ENCODE data around the gene NT5C2. TPM values are rescaled to one million over a fixed set of nuclear protein-coding genes. Genes with fewer than 3 reads are reported as not detected.

The NT5C2 gene
- total RNA-seq, 1 donor from 2014 or later: 78.3 TPM

DNA sequence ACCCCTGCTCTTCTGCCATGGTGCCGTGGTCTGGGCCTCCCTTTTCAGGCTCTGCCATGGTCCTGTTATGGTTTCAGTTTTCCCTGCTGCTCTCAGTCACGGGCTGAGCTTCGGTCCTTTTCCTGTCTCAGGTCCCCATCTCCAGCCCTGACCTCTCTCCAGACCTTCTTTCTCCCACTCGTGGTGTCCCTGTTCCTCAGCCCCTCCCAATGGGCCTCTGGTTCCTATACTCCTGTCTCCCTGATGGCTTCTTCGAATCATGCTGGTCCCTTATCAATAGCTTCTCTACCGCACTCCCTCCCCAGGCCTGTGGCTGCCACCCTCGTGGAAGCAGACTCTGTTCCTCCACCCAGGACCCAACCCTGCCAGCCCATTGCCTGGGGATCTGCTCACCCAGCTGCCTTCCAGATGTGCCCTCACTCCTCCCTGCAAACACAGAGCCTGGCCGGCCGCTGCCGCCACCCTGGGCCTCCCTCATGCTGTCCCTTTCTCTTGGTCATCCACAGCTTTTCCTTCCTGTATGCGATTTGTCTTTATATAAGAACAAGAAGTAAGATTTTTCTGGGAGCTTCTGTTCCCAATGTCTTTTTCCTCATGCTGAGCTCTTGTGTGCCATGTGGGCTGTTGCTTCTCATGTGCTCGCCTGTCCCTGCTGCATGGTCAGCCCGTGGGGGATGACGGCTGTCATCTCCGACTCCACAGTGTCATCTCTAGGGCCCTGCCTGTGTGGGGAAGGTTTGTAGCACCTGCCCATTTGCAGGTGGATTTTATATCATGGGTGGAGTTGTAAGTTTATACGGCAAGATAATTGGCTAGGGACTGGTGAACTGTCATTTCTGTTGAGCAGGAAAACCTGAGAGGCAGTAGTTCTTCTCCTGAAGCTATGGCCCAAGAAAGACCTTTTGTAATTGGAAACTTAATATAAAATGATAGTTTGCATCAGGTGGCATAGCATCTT is 126.7 kb downstream of the NT5C2 start:
- intact Hi-C loops (cut with micrococcal nuclease): no loop called here

GRCh38 chr10:103064956-103065355 is 128.1 kb downstream of the NT5C2 start:
- intact Hi-C loops (cut with micrococcal nuclease): no loop called here

- intact Hi-C loops (cut with micrococcal nuclease): no loop called here
These were observed 130.1 kb downstream of the NT5C2 start for GRCh38 chr10:103062854-103063590.

DNA sequence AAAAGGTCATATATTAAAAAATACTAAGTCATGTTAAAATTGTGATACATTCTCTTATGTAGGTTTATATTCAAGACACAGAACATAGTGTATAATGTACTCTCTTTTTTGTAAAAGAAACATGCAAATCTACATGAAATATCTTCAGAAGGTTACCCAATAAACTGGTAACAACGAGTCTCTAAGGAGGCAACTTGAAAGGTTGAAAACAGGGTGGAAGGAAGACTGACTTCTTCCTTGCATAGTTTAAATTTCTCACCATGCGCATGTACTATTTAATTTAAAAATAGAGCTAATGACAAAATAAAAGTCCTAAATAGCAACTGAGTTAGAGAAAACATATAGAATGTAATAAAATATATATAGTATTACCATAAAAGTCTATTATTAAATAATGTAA is 132.5 kb downstream of the NT5C2 start:
- intact Hi-C loops (cut with micrococcal nuclease): no loop called here

GRCh38 chr10:103058034-103058433 is 135.0 kb downstream of the NT5C2 start:
- intact Hi-C loops (cut with micrococcal nuclease): no loop called here

DNA sequence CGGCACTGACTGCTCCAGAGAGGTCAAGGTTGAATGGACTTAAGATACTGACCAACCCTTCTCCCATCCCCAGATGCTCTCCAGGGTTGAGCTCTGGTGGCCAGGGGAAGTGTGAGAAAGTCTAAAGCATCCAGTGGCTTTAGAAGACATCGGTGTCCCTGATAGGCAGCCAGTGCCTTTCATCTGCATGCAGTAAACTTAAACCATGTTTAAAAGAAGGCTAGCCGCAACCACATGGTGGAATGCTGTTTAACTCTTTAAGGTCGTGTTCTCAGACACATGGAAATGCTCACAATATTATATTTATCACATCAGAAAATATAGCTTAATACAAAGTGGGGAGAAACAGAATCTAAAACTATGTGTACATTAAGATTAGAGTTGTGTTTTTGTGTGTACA is 138.0 kb downstream of the NT5C2 start:
- intact Hi-C loops (cut with micrococcal nuclease): no loop called here

GRCh38 chr10:103054621-103055020 is 138.5 kb downstream of the NT5C2 start:
- intact Hi-C loops (cut with micrococcal nuclease): loop anchor here (1.0 kb wide), 6 partner anchors 15 to 340 kb away; partner anchors contain the start of genes ARL3, BORCS7, CNNM2 and SFXN2

GRCh38 chr10:103053659-103054581 is 139.2 kb downstream of the NT5C2 start:
- intact Hi-C loops (cut with micrococcal nuclease): loop anchor here (1.0 kb wide), 6 partner anchors 15 to 340 kb away; partner anchors contain the start of genes ARL3, BORCS7, CNNM2 and SFXN2

DNA sequence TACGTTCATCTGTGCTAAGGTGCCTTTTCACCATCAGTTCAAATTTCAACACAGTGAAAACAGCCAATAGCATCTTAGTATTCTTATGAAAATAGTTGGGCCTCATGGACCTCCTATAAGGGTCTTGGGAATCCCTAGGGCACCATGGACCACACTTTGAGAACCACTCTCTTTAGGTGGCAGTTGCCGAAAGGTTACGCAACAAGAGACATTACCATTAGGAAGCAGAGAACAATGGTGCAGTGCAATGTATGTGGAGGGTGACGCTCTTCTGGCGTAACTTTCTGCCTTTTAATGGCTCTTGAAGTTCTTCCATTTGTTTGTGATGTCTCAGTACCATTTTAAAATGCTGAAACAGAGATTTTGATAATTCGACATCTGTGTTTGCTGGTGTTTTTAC is 143.8 kb downstream of the NT5C2 start:
- intact Hi-C loops (cut with micrococcal nuclease): no loop called here

DNA sequence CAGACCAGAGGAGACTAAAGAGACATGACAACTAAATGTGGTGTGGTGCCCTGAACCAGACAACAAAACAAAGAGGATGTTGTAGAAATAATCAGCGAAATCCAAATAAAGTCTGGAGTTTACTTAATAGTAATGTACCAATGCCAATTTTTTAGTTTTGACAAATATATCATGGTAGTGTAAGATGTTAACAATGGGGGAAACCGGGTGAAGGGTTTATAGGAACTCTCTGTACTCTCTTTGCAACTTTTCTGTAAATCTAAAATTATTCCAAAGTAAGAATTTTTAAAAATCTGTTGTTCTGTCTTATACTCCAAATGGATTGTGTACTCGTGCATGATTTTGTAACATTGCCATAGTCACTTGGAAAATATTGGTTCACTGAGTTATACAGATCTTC is 145.7 kb downstream of the NT5C2 start:
- intact Hi-C loops (cut with micrococcal nuclease): no loop called here

DNA sequence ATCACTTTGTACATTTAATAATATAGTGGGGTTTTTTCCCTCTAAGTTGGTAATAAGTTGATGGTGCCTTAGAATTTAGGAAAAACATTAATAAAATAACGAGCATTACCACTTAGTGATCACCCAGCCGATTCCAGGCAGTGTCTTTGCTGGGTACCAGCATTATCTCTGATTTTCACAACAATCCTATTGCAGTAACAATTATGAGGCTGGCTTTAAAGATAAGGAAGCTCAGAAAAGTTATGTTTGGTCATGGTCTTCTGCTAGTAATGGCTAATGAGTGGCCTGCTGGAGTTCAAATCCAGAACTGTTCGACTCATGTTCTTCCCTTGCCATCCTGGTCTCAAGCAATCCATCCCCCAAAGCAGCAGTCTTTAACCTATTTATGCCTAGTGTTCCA is 147.1 kb downstream of the NT5C2 start:
- intact Hi-C loops (cut with micrococcal nuclease): no loop called here

GRCh38 chr10:103044942-103045489 is 148.1 kb downstream of the NT5C2 start:
- intact Hi-C loops (cut with micrococcal nuclease): no loop called here

DNA sequence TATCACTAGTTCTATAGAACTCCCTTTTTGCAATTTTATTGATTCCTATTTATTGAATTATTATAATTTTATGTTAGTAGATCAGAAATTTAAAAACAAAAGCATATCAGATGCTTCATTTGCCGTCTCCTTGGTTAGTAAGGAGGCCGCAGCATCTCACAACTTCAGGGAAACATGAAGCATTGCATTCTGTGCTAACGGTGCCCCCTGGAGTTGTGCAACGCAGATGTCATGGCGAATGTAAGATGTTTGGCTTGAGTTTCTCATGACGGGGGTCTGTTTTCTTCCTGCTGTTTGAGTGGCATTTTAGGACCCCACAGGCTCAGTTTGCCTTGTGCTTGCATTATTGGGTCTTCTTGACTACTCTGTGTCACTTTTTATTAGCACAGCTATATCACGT is 150.2 kb downstream of the NT5C2 start:
- intact Hi-C loops (cut with micrococcal nuclease): no loop called here

GRCh38 chr10:103042129-103042528 is 150.9 kb downstream of the NT5C2 start:
- intact Hi-C loops (cut with micrococcal nuclease): no loop called here

- intact Hi-C loops (cut with micrococcal nuclease): no loop called here
These were observed 151.7 kb downstream of the NT5C2 start for GRCh38 chr10:103041391-103041790.

GRCh38 chr10:103040418-103040817 is 152.7 kb downstream of the NT5C2 start:
- intact Hi-C loops (cut with micrococcal nuclease): no loop called here

DNA sequence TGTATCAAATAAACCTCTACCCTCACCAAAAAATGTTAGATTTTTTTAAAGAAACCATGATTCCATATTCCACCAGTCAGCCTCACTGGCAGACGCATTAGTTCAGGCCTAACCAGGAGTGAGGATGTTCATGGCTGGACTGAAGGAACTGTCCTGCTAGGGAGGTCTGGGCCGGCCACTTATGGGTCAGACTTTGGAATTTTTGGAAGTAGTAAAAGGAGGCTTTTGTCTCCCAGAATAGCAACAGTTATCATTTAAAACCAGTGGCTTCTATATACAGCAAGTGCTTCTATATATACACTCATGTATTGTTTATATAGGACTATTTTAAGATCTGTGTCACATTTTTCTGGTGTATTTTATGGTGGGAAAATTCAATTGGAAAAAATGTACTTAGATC is 154.5 kb downstream of the NT5C2 start:
- intact Hi-C loops (cut with micrococcal nuclease): no loop called here
